Osteoblast (primary cell): Measurements from ENCODE around the gene LRP5. TPM values are rescaled to one million over a fixed set of nuclear protein-coding genes. Genes with fewer than 3 reads are reported as not detected.

Source experiments
- DNase-seq: peaks from one replicate; pipeline ENCODE4 v3.0.0; 2011; ENCODE audit warnings: low spot score, mixed read lengths; ENCODE audit not compliant: insufficient read length; ENCODE audit errors: missing footprints
- H2AFZ ChIP-seq: 2 replicates; pipeline ENCODE4 v1.6.0; 2011; ENCODE audit warnings: mild to moderate bottlenecking, low read length
- H3K27ac ChIP-seq: 2 replicates; pipeline ENCODE4 v1.5.1; 2011; ENCODE audit warnings: mild to moderate bottlenecking, low read depth, low read length, moderate library complexity
- H3K27me3 ChIP-seq: 2 replicates; pipeline ENCODE4 v1.6.0; 2012; ENCODE audit warnings: mild to moderate bottlenecking, control low read depth, inconsistent platforms, low read length, moderate library complexity; ENCODE audit not compliant: insufficient read depth
- H3K36me3 ChIP-seq: 2 replicates; pipeline ENCODE4 v1.5.1; 2011; ENCODE audit warnings: mild to moderate bottlenecking, low read length, control low read depth, moderate library complexity; ENCODE audit not compliant: insufficient read depth
- H3K4me1 ChIP-seq: 2 replicates; pipeline ENCODE4 v1.5.1; 2011; ENCODE audit warnings: mild to moderate bottlenecking, low read length, control low read depth, moderate library complexity; ENCODE audit not compliant: insufficient read depth
- H3K4me2 ChIP-seq: 2 replicates; pipeline ENCODE4 v1.6.0; 2011; ENCODE audit warnings: mild to moderate bottlenecking, low read length; ENCODE audit not compliant: insufficient read depth
- H3K4me3 ChIP-seq: fragments of 200-600 bp; sonication (generic); 3 replicates; pipeline ENCODE4 v1.5.1; 2012; ENCODE audit warnings: mild to moderate bottlenecking, low read length, inconsistent platforms; ENCODE audit not compliant: insufficient read depth
- H3K79me2 ChIP-seq: 2 replicates; pipeline ENCODE4 v1.6.0; 2012; ENCODE audit warnings: mild to moderate bottlenecking, low read length, control low read depth, inconsistent platforms; ENCODE audit not compliant: insufficient read depth
- H3K9me3 ChIP-seq: 2 replicates; pipeline ENCODE4 v1.5.1; 2011; ENCODE audit warnings: low read depth, low read length, control low read depth
- H4K20me1 ChIP-seq: 2 replicates; pipeline ENCODE4 v1.6.0; 2012; ENCODE audit warnings: mild to moderate bottlenecking, low read length, control low read depth; ENCODE audit not compliant: insufficient read depth
- CTCF ChIP-seq: IDR thresholded peaks from 2 replicates; pipeline ENCODE4 v1.5.1; 2011; ENCODE audit warnings: mild to moderate bottlenecking, low read depth, low read length, moderate library complexity; ENCODE audit errors: extremely low read depth
- total RNA-seq: library from RNA; depleted of rRNA; stranded (reverse); fragments of >200 nt; gene quantifications from 2 replicates; pipeline ENCODE4 v1.2.3, GENCODE V29; 2012

Gene LRP5
- total RNA-seq, 1 donor: 16.3 TPM

- no peak overlapping the region for H3K4me3 ChIP-seq
- peaks cover 8% of the 10 kb centered on the region for H4K20me1 ChIP-seq
- H3K9me3 ChIP-seq: no peaks in the 10 kb centered on the region
These were observed 953 bp upstream of the LRP5 start for GRCh38 chr11:68311160-68312116.

GRCh38 chr11:68312780-68313573, 586 bp downstream of the LRP5 start:
- Histone ChIP-seq H3K27me3 (no peaks in the 10 kb centered on the region), H3K4me3 (peak overlapping the region; percentile 79), H3K9me3 (no peaks in the 10 kb centered on the region), H4K20me1 (peaks cover 22% of the 10 kb centered on the region), H3K36me3 (no peaks in the 10 kb centered on the region), H3K79me2 (peaks cover 25% of the 10 kb centered on the region), H2AFZ (peak overlapping the region; percentile 78), H3K4me2 (peak overlapping the region; percentile 89), H3K4me1 (peaks cover 17% of the 10 kb centered on the region), H3K27ac (peak overlapping the region; percentile 45)
- TF ChIP-seq CTCF: no peak
- peak; percentile 94 for DNase-seq

More at GRCh38 chr11:68311160-68312116, 953 bp upstream of the LRP5 start:
- Histone ChIP-seq H3K27me3 (no peaks in the 10 kb centered on the region), H3K27ac (no peak overlapping the region), H3K4me1 (peaks cover 17% of the 10 kb centered on the region), H2AFZ (no peak overlapping the region), H3K4me2 (no peak overlapping the region), H3K79me2 (peaks cover 12% of the 10 kb centered on the region), H3K36me3 (no peaks in the 10 kb centered on the region)
- peak; percentile 83 for DNase-seq
- TF ChIP-seq CTCF: no peak

- Histone ChIP-seq H3K27me3 (no peaks in the 10 kb centered on the region), H3K36me3 (no peaks in the 10 kb centered on the region), H3K4me2 (peak overlapping the region; percentile 89), H3K79me2 (peaks cover 25% of the 10 kb centered on the region), H3K27ac (peak overlapping the region; percentile 45), H3K4me1 (peaks cover 17% of the 10 kb centered on the region), H3K9me3 (no peaks in the 10 kb centered on the region), H4K20me1 (peaks cover 22% of the 10 kb centered on the region), H3K4me3 (peak overlapping the region; percentile 79), H2AFZ (peak overlapping the region; percentile 78)
- TF ChIP-seq CTCF: no peak
- DNase-seq: peak; percentile 76
These were observed 1.3 kb downstream of the LRP5 start for GRCh38 chr11:68313574-68314202.
